ENCODE data around the gene NCR2.

DNA sequence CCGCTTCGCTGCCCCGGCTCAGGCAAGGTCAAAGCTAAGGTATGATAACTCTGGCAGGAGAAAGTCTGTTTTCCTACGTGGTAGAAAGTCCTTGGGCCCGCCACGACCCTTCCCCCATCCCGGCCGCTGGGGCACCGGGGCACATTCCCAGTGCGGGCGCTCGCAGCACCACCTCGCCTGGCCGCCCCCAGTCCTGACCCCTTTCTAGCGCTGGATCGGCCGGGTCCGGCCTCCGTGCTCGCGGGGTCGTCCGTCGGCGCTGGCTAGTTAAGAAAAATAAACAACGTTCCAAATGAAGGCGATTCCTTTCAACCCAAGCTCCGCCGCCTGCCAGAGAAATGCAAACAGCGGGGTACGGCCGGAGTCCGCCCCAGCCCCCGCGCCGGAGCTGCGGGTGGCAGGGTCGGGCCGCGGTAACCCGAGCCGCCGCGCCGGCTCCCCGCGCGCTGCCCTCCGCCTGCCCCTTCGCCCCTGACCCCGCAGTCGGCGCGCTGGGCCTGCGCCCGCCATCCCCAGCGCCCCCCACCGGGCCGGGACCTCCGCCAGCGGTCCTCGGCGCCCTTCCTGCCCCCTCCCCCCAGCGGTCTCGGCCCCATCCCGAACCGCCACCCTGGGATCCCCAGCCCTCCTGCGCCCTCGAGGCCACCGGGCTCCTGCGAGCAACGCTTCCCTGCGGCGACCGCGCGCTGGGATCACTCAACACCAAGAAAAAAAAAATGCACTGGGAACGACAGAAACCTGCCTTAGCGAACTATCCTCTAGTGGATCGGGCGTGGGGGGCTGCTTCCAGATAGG lies 37.6 kb downstream of the NCR2 start:
- TF ChIP-seq POLR2AphosphoS5 (IDR thresholded peaks at IDR 0.05), result no peak
- TF ChIP-seq, protein P1, sequence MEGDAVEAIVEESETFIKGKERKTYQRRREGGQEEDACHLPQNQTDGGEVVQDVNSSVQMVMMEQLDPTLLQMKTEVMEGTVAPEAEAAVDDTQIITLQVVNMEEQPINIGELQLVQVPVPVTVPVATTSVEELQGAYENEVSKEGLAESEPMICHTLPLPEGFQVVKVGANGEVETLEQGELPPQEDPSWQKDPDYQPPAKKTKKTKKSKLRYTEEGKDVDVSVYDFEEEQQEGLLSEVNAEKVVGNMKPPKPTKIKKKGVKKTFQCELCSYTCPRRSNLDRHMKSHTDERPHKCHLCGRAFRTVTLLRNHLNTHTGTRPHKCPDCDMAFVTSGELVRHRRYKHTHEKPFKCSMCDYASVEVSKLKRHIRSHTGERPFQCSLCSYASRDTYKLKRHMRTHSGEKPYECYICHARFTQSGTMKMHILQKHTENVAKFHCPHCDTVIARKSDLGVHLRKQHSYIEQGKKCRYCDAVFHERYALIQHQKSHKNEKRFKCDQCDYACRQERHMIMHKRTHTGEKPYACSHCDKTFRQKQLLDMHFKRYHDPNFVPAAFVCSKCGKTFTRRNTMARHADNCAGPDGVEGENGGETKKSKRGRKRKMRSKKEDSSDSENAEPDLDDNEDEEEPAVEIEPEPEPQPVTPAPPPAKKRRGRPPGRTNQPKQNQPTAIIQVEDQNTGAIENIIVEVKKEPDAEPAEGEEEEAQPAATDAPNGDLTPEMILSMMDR (IDR thresholded peaks at IDR 0.05 in 8 of 11, conservative IDR thresholded peaks at IDR 0.05 in 3 of 11), result no peak
- TF ChIP-seq POLR2A (IDR thresholded peaks at IDR 0.05), result no peak

Data from spleen (tissue), 7 donors.